K562 (cell line): ENCODE results near the gene PGGHG. TPM values are rescaled to one million over a fixed set of nuclear protein-coding genes. Genes with fewer than 3 reads are reported as not detected.

Experiments
- BRD4 ChIP-seq: fragments of 200-600 bp; sonication (generic); IDR thresholded peaks from 2 replicates; pipeline ENCODE4 v1.6.1; 2017; ENCODE audit warnings: inconsistent platforms
- HDAC2 ChIP-seq: fragments of 450-650 bp; IDR thresholded peaks from 2 replicates; pipeline ENCODE4 v1.6.1; 2016; ENCODE audit warnings: mild to moderate bottlenecking
- HLTF ChIP-seq: fragments of 450-650 bp; IDR thresholded peaks from 2 replicates; pipeline ENCODE4 v1.6.1; 2016
- JUN ChIP-seq, 2 experiments: sonication (generic) in 1 of 2; formaldehyde crosslinking in 1 of 2; IDR thresholded peaks; 2 replicates each; pipeline versions ENCODE4 v1.6.1 to v1.8.0; 2012 to 2022; ENCODE audit warnings: borderline replicate concordance in 2 of 2, mild to moderate bottlenecking in 2 of 2, improper control_type of control experiment in 1 of 2, low read depth in 1 of 2, low read length in 1 of 2, missing genetic modification reagents in 1 of 2
- MEIS2 ChIP-seq: fragments of 450-650 bp; IDR thresholded peaks from 2 replicates; pipeline ENCODE4 v1.6.1; 2014; ENCODE audit warnings: mild to moderate bottlenecking; ENCODE audit not compliant: partially characterized antibody
- RAD51 ChIP-seq: fragments of 450-650 bp; IDR thresholded peaks from 2 replicates; pipeline ENCODE4 v1.7.1; 2016; ENCODE audit warnings: low read depth, mild to moderate bottlenecking, borderline replicate concordance
- SOX6 ChIP-seq: fragments of 450-650 bp; IDR thresholded peaks from 2 replicates; pipeline ENCODE4 v1.6.1; 2014; ENCODE audit warnings: mild to moderate bottlenecking
- UBTF ChIP-seq, 2 experiments: IDR thresholded peaks; 2 replicates each; pipeline ENCODE4 v1.6.1; 2012; ENCODE audit warnings: improper control_type of control experiment in 2 of 2, low read depth in 2 of 2, low read length in 2 of 2, borderline replicate concordance in 1 of 2
- ZNF318 ChIP-seq, 2 experiments: fragments of 450-650 bp; IDR thresholded peaks; 2 replicates each; pipeline ENCODE4 v1.6.1; 2016; ENCODE audit warnings: mild to moderate bottlenecking in 2 of 2, borderline replicate concordance in 1 of 2, low read depth in 1 of 2, moderate library complexity in 1 of 2
- polyA plus RNA-seq, 8 experiments: library from polyadenylated mRNA; depleted of rRNA in 4 of 8; stranded (reverse) in 5 of 8; unstranded in 3 of 8; fragments of >200 nt; fragmentation: Nextera tagmentation in 2 of 8; fragmentation: Illumina TruSeq in 1 of 8; extraction: Ambion mirVana in 2 of 8; extraction: Trizol in 1 of 8; gene quantifications; 2 replicates each; pipeline versions ENCODE4 v1.2.1 to v1.2.3, GENCODE V29; 2011 to 2014; ENCODE audit warnings: inconsistent platforms in 1 of 8, missing spikeins in 1 of 8
- total RNA-seq, 7 experiments: library from RNA; depleted of rRNA in 6 of 7; stranded (reverse); fragments of >200 nt in 6 of 7; fragmentation: Illumina TruSeq in 2 of 7; extraction: Trizol in 2 of 7; gene quantifications; 2 replicates each; pipeline versions ENCODE4 v1.2.1 to v1.2.3, GENCODE V29; 2011 to 2021; ENCODE audit warnings: low replicate concordance in 1 of 7
- TF ChIP-seq, protein P1 (sequence below): sonication (generic); formaldehyde crosslinking; IDR thresholded peaks from 2 replicates; pipeline ENCODE4 v1.8.0; 2022; ENCODE audit warnings: mild to moderate bottlenecking, missing genetic modification reagents

PGGHG gene
- total and polyA plus RNA-seq, 9 of the 15 experiments (the other 6 are each of a cell fraction or from before 2014, with no cell fraction given), result 0.38 to 85.1 (median 18.1) TPM

DNA sequence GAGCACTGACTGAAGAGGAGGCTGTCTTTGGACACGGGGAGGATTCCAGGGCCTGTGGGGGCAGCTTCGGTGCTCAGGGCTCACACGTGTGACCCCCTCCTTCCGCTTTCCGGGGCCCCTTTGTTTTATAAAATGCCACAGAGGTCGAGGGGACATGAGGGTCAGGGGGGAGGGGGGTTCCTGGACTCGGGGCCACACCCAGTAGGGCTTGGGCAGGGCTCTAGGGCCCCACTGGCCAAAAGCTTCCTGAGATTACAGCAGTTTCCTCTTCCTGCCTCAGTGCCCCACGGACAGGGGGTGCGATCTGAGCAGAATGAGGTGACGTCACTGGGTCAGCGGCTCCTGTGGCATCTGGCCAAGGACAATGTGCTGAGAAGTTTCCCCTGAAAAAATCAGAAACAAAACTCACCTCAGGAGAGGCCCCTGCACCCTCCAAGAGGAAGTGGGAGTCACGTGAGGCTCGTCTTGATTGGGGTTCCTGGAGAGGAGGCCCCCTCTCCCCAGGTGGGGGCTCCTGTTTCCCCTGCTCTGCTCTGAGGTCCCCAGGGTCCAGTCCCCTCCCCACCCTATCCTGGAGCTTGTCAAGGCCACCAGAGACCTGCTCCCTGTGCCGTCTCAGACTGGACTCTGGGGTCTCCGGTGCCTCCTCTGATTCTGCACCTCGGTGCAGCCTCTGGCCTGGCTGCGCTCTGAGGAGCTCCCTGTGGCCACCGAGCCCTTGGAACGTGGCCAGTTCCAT is 38.1 kb downstream of the PGGHG start (continued):
- TF ChIP-seq HDAC2, result peak; percentile 72; the same call in 1 of the 2 replicates
- peak; percentile 62; the same call in 1 of the 2 replicates for TF ChIP-seq SOX6
- TF ChIP-seq HLTF, result 0 out of 2 replicates have a peak, but pooled peaks have one; percentile 58
- TF ChIP-seq, protein P1, sequence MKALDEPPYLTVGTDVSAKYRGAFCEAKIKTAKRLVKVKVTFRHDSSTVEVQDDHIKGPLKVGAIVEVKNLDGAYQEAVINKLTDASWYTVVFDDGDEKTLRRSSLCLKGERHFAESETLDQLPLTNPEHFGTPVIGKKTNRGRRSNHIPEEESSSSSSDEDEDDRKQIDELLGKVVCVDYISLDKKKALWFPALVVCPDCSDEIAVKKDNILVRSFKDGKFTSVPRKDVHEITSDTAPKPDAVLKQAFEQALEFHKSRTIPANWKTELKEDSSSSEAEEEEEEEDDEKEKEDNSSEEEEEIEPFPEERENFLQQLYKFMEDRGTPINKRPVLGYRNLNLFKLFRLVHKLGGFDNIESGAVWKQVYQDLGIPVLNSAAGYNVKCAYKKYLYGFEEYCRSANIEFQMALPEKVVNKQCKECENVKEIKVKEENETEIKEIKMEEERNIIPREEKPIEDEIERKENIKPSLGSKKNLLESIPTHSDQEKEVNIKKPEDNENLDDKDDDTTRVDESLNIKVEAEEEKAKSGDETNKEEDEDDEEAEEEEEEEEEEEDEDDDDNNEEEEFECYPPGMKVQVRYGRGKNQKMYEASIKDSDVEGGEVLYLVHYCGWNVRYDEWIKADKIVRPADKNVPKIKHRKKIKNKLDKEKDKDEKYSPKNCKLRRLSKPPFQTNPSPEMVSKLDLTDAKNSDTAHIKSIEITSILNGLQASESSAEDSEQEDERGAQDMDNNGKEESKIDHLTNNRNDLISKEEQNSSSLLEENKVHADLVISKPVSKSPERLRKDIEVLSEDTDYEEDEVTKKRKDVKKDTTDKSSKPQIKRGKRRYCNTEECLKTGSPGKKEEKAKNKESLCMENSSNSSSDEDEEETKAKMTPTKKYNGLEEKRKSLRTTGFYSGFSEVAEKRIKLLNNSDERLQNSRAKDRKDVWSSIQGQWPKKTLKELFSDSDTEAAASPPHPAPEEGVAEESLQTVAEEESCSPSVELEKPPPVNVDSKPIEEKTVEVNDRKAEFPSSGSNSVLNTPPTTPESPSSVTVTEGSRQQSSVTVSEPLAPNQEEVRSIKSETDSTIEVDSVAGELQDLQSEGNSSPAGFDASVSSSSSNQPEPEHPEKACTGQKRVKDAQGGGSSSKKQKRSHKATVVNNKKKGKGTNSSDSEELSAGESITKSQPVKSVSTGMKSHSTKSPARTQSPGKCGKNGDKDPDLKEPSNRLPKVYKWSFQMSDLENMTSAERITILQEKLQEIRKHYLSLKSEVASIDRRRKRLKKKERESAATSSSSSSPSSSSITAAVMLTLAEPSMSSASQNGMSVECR, result no peak
- TF ChIP-seq UBTF (IDR thresholded peaks at IDR 0.05; ENCODE audit: borderline replicate concordance in 1 of 2, low read depth in 2 of 2, low read length in 2 of 2), result 0 out of 4 replicates have a peak, but pooled peaks of 1 of the 2 experiments have one; percentile 43
- TF ChIP-seq RAD51, result peak; percentile 90
- TF ChIP-seq JUN (IDR thresholded peaks at IDR 0.05; ENCODE audit: borderline replicate concordance, low read depth, low read length), result peak; percentile 76
- 0 out of 2 replicates have a peak, but pooled peaks have one; percentile 8 for TF ChIP-seq JUN (CRISPR knock-in tag; IDR thresholded peaks at IDR 0.05; ENCODE audit: borderline replicate concordance)
- 0 out of 4 replicates have a peak, but pooled peaks of 1 of the 2 experiments have one; percentile 17 for TF ChIP-seq ZNF318 (IDR thresholded peaks at IDR 0.05; ENCODE audit: borderline replicate concordance in 1 of 2, low read depth in 1 of 2)
- peak; percentile 36; the same call in 1 of the 2 replicates for TF ChIP-seq BRD4
- no peak for TF ChIP-seq MEIS2
